Stimulated activated naive CD8-positive, alpha-beta T cell treated with anti-CD3 and anti-CD28 coated beads, Interleukin-15, amount 100 ng/mL, for 72 hours (primary cell): Measurements from ENCODE around the gene ZNF296.
"Not testable (repeated sequence)": the region's sequence is repeated elsewhere in the genome, so short reads cannot be mapped to it uniquely, and the experiment has no call there.

Experiments used
- ATAC-seq: fragments of 150-1000 bp; cut with Tn5 transposase; 2 replicates; pipeline ENCODE4 v1.10.0; 2021; ENCODE audit warnings: mild to moderate bottlenecking, moderate library complexity
- DNase-seq, 2 donors: peaks; one replicate each; pipeline ENCODE4 v3.0.0; 2021 to 2022
- H3K27ac Mint-ChIP-seq, 2 donors: one replicate each; pipeline ENCODE4 v1.8.0; 2022; ENCODE audit warnings: mild to moderate bottlenecking in 2 of 2, mixed read lengths in 2 of 2, moderate library complexity in 2 of 2
- H3K27me3 Mint-ChIP-seq: one replicate; pipeline ENCODE4 v1.8.0; 2022; ENCODE audit warnings: mixed read lengths
- H3K4me1 Mint-ChIP-seq: one replicate; pipeline ENCODE4 v1.8.0; 2022; ENCODE audit warnings: mild to moderate bottlenecking, mixed read lengths
- H3K4me3 Mint-ChIP-seq, 2 donors: one replicate each; pipeline ENCODE4 v1.8.0; 2022; ENCODE audit warnings: mild to moderate bottlenecking in 2 of 2, mixed read lengths in 2 of 2, moderate library complexity in 1 of 2
- H3K9me3 Mint-ChIP-seq, 2 donors: one replicate each; pipeline ENCODE4 v1.8.0; 2022; ENCODE audit warnings: mixed read lengths in 2 of 2

Gene ZNF296

GRCh38 chr19:45112111-45112827 is 36.0 kb upstream of the ZNF296 start:
- Mint-ChIP-seq H3K4me1 (peaks cover 89% of the 10 kb centered on the region), H3K27ac (peak overlapping the region; percentile 25 to 48), H3K27me3 (no peaks in the 10 kb centered on the region), H3K4me3 (no peak overlapping the region), H3K9me3 (no peaks in the 10 kb centered on the region)
- no peak for ATAC-seq
- no peak for DNase-seq

- no peak overlapping the region for H3K27ac Mint-ChIP-seq
- peaks cover 76% of the 10 kb centered on the region for H3K4me1 Mint-ChIP-seq
- H3K9me3 Mint-ChIP-seq, result no peaks in the 10 kb centered on the region
- peak overlapping the region in 1 of 2 donors; percentile 5 for H3K4me3 Mint-ChIP-seq
- DNase-seq, result no peak
- H3K27me3 Mint-ChIP-seq, result no peaks in the 10 kb centered on the region
- no peak for ATAC-seq
Measured at GRCh38 chr19:45110851-45111266, 34.6 kb upstream of the ZNF296 start.

GRCh38 chr19:45107621-45108150 is 31.4 kb upstream of the ZNF296 start:
- Mint-ChIP-seq H3K4me1 (peaks cover 79% of the 10 kb centered on the region), H3K27me3 (no peaks in the 10 kb centered on the region), H3K4me3 (no peak overlapping the region), H3K9me3 (no peaks in the 10 kb centered on the region), H3K27ac (no peak overlapping the region)
- no peak for DNase-seq
- no peak for ATAC-seq

- not testable (repeated sequence) for H3K27ac Mint-ChIP-seq, H3K4me3 Mint-ChIP-seq, ATAC-seq, H3K9me3 Mint-ChIP-seq, H3K27me3 Mint-ChIP-seq, DNase-seq
- H3K4me1 Mint-ChIP-seq, result peaks cover 77% of the 10 kb centered on the region
Measured at GRCh38 chr19:45106363-45106762, 30.1 kb upstream of the ZNF296 start.

GRCh38 chr19:45104658-45105349 is 28.5 kb upstream of the ZNF296 start:
- Mint-ChIP-seq H3K4me3 (peak overlapping the region; percentile 78 to 79), H3K9me3 (no peaks in the 10 kb centered on the region), H3K27me3 (no peaks in the 10 kb centered on the region), H3K27ac (peak overlapping the region; percentile 69 to 94), H3K4me1 (peaks cover 75% of the 10 kb centered on the region)
- ATAC-seq, result peak; percentile 41
- DNase-seq, result peak in 1 of 2 donors; percentile 32

- DNase-seq (no peak), ATAC-seq (peak; percentile 34)
- H3K27me3 Mint-ChIP-seq, result no peaks in the 10 kb centered on the region
- H3K4me1 Mint-ChIP-seq, result peaks cover 75% of the 10 kb centered on the region
- peak overlapping the region; percentile 78 to 79 for H3K4me3 Mint-ChIP-seq
- H3K27ac Mint-ChIP-seq, result peak overlapping the region in 1 of 2 donors; percentile 30
- H3K9me3 Mint-ChIP-seq, result no peaks in the 10 kb centered on the region
Measured at GRCh38 chr19:45103508-45104319, 27.4 kb upstream of the ZNF296 start.

GRCh38 chr19:45103156-45103507 is 26.9 kb upstream of the ZNF296 start:
- Mint-ChIP-seq H3K4me3 (peak overlapping the region; percentile 32 to 58), H3K9me3 (no peaks in the 10 kb centered on the region), H3K27ac (no peak overlapping the region), H3K27me3 (no peaks in the 10 kb centered on the region), H3K4me1 (peaks cover 75% of the 10 kb centered on the region)
- ATAC-seq (peak; percentile 87), DNase-seq (peak in 1 of 2 donors; percentile 41)

GRCh38 chr19:45102481-45102880 is 26.2 kb upstream of the ZNF296 start:
- Mint-ChIP-seq H3K9me3 (no peaks in the 10 kb centered on the region), H3K4me1 (peaks cover 80% of the 10 kb centered on the region), H3K4me3 (no peak overlapping the region), H3K27me3 (no peaks in the 10 kb centered on the region), H3K27ac (no peak overlapping the region)
- DNase-seq, result no peak
- no peak for ATAC-seq

GRCh38 chr19:45101806-45102205 is 25.5 kb upstream of the ZNF296 start:
- ATAC-seq (no peak), DNase-seq (no peak)
- no peak overlapping the region for H3K4me3 Mint-ChIP-seq
- H3K27ac Mint-ChIP-seq, result no peak overlapping the region
- H3K9me3 Mint-ChIP-seq, result no peaks in the 10 kb centered on the region
- no peaks in the 10 kb centered on the region for H3K27me3 Mint-ChIP-seq
- H3K4me1 Mint-ChIP-seq, result peaks cover 87% of the 10 kb centered on the region

- Mint-ChIP-seq H3K4me3 (no peak overlapping the region), H3K4me1 (peaks cover 96% of the 10 kb centered on the region), H3K9me3 (no peaks in the 10 kb centered on the region), H3K27me3 (no peaks in the 10 kb centered on the region), H3K27ac (peak overlapping the region in 1 of 2 donors; percentile 28)
- DNase-seq, result no peak
- ATAC-seq, result no peak
Measured at GRCh38 chr19:45100846-45101252, 24.6 kb upstream of the ZNF296 start.

- Mint-ChIP-seq H3K4me3 (no peak overlapping the region), H3K27me3 (no peaks in the 10 kb centered on the region), H3K9me3 (no peaks in the 10 kb centered on the region), H3K27ac (no peak overlapping the region), H3K4me1 (peaks cover 95% of the 10 kb centered on the region)
- ATAC-seq (no peak), DNase-seq (no peak)
Measured at GRCh38 chr19:45100201-45100600, 23.9 kb upstream of the ZNF296 start.

GRCh38 chr19:45099467-45100191 is 23.4 kb upstream of the ZNF296 start:
- DNase-seq, result no peak
- H3K9me3 Mint-ChIP-seq, result no peaks in the 10 kb centered on the region
- no peak overlapping the region for H3K27ac Mint-ChIP-seq
- ATAC-seq, result no peak
- no peaks in the 10 kb centered on the region for H3K27me3 Mint-ChIP-seq
- H3K4me3 Mint-ChIP-seq, result no peak overlapping the region
- peaks cover 95% of the 10 kb centered on the region for H3K4me1 Mint-ChIP-seq

- Mint-ChIP-seq H3K27me3 (no peaks in the 10 kb centered on the region), H3K9me3 (no peaks in the 10 kb centered on the region), H3K4me1 (peaks cover 95% of the 10 kb centered on the region), H3K27ac (peak overlapping the region in 1 of 2 donors; percentile 89), H3K4me3 (no peak overlapping the region)
- no peak for DNase-seq
- no peak for ATAC-seq
Measured at GRCh38 chr19:45098521-45099466, 22.5 kb upstream of the ZNF296 start.
